B cell (primary cell): ENCODE data around the gene RNGTT. TPM values are rescaled to one million over a fixed set of nuclear protein-coding genes. Genes with fewer than 3 reads are reported as not detected.

Experiments used
- polyA plus RNA-seq: library from polyadenylated mRNA; depleted of rRNA; stranded (reverse); fragments of >200 nt; gene quantifications from 2 replicates; pipeline ENCODE4 v1.2.3, GENCODE V29; 2012
- small RNA-seq: library from RNA; depleted of rRNA; stranded (forward); fragments of <200 nt; gene quantifications from one replicate; pipeline ENCODE3, GENCODE V24; 2012; ENCODE audit warnings: low replicate concordance, low read depth; ENCODE audit not compliant: insufficient read length
- total RNA-seq, 2 donors: library from RNA; stranded (reverse); fragments of 120-200 nt in 1 of 2; gene quantifications; 1 replicate in 1 of 2; 2 replicates in 1 of 2; pipeline versions ENCODE4 v1.2.3 to v1.2.4, GENCODE V29; 2013 to 2022

RNGTT gene
- total and polyA plus RNA-seq, 2 donors (not counting 1 experiment from before 2014, with no cell fraction given) = 10.8 to 29.1 TPM

Small RNA genes within 50 kb of the gene (small RNA-seq; reads per million reads assigned to genes)
- gene AL079342.1 = not detected
- gene RF00045 = not detected

Other genes with a start within 250 kb of the RNGTT start
- 460 and 486 TPM in 2 replicates for gene PNRC1, start 117.1 kb upstream of the RNGTT start, total RNA-seq
- gene PNRC1, start 117.1 kb upstream of the RNGTT start, polyA plus RNA-seq = 158 and 184 TPM in 2 replicates
- gene SRSF12, start 154.5 kb upstream of the RNGTT start, total RNA-seq = not detected in 2 replicates
- not detected in 2 replicates for gene SRSF12, start 154.5 kb upstream of the RNGTT start, polyA plus RNA-seq
- 15.3 and 16.4 TPM in 2 replicates for gene PM20D2, start 182.4 kb upstream of the RNGTT start, total RNA-seq
- gene PM20D2, start 182.4 kb upstream of the RNGTT start, polyA plus RNA-seq = 7.4 and 10.4 TPM in 2 replicates